H1 (cell line): Measurements from ENCODE around the gene MPC1. TPM values are rescaled to one million over a fixed set of nuclear protein-coding genes. Genes with fewer than 3 reads are reported as not detected.

ENCODE experiments used
- MAFK ChIP-seq: IDR thresholded peaks from 2 replicates; pipeline ENCODE4 v1.6.1; 2012; ENCODE audit warnings: low read depth, mild to moderate bottlenecking, improper control_type of control experiment, low read length
- POU5F1 ChIP-seq: IDR thresholded peaks from 2 replicates; pipeline ENCODE4 v1.6.1; 2011; ENCODE audit warnings: low read depth, mild to moderate bottlenecking, low read length, moderate library complexity
- polyA plus RNA-seq, 7 experiments: library from polyadenylated mRNA; depleted of rRNA in 3 of 7; stranded (reverse) in 5 of 7; unstranded in 2 of 7; fragments of >200 nt in 5 of 7; fragments of 200-250 nt in 2 of 7; gene quantifications; 1 replicate in 5 of 7; 2 replicates in 1 of 7; 4 replicates in 1 of 7; pipeline versions ENCODE4 v1.2.1 to v1.2.3, GENCODE V29; 2011 to 2013; ENCODE audit warnings: missing spikeins in 2 of 7, mixed read lengths in 2 of 7
- total RNA-seq: library from RNA; stranded (reverse); fragmentation: NEBNext Ultra II Directional; extraction: Animal tissue kit (Norgen Biotek cat#: 25700); gene quantifications from 2 replicates; pipeline ENCODE4 v1.2.1, GENCODE V29; 2021
- TF ChIP-seq, protein P1 (sequence below): fragments of 300-600 bp; sonication (generic); IDR thresholded peaks from 2 replicates; pipeline ENCODE4 v1.7.1; 2012; ENCODE audit warnings: low read length, moderate library complexity, mild to moderate bottlenecking, inconsistent platforms; ENCODE audit not compliant: insufficient replicate concordance

The MPC1 gene
- total and polyA plus RNA-seq, 2 of the 8 experiments (the other 6 are each of a cell fraction or from before 2014, with no cell fraction given), result 10.2 to 12.6 TPM

DNA sequence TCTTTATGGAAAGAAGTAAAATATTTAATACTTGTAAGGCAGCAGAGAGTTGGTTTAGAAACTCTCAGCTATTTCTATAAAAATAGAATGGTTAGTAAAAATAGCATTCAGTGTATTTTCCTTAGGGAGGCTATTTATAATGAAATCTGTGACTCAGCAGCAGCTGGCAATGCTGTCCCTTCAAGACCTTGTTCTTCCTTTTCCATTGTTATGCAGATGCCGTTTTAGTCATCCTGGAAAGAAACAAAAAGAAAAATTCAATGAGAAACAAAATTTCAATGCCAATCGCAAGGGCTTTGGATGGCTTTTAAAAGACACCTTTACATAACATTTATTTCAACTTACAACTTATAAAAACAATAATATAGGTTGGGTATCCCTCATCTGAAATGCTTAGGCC is 17.5 kb downstream of the MPC1 start (continued):
- TF ChIP-seq, protein P1, sequence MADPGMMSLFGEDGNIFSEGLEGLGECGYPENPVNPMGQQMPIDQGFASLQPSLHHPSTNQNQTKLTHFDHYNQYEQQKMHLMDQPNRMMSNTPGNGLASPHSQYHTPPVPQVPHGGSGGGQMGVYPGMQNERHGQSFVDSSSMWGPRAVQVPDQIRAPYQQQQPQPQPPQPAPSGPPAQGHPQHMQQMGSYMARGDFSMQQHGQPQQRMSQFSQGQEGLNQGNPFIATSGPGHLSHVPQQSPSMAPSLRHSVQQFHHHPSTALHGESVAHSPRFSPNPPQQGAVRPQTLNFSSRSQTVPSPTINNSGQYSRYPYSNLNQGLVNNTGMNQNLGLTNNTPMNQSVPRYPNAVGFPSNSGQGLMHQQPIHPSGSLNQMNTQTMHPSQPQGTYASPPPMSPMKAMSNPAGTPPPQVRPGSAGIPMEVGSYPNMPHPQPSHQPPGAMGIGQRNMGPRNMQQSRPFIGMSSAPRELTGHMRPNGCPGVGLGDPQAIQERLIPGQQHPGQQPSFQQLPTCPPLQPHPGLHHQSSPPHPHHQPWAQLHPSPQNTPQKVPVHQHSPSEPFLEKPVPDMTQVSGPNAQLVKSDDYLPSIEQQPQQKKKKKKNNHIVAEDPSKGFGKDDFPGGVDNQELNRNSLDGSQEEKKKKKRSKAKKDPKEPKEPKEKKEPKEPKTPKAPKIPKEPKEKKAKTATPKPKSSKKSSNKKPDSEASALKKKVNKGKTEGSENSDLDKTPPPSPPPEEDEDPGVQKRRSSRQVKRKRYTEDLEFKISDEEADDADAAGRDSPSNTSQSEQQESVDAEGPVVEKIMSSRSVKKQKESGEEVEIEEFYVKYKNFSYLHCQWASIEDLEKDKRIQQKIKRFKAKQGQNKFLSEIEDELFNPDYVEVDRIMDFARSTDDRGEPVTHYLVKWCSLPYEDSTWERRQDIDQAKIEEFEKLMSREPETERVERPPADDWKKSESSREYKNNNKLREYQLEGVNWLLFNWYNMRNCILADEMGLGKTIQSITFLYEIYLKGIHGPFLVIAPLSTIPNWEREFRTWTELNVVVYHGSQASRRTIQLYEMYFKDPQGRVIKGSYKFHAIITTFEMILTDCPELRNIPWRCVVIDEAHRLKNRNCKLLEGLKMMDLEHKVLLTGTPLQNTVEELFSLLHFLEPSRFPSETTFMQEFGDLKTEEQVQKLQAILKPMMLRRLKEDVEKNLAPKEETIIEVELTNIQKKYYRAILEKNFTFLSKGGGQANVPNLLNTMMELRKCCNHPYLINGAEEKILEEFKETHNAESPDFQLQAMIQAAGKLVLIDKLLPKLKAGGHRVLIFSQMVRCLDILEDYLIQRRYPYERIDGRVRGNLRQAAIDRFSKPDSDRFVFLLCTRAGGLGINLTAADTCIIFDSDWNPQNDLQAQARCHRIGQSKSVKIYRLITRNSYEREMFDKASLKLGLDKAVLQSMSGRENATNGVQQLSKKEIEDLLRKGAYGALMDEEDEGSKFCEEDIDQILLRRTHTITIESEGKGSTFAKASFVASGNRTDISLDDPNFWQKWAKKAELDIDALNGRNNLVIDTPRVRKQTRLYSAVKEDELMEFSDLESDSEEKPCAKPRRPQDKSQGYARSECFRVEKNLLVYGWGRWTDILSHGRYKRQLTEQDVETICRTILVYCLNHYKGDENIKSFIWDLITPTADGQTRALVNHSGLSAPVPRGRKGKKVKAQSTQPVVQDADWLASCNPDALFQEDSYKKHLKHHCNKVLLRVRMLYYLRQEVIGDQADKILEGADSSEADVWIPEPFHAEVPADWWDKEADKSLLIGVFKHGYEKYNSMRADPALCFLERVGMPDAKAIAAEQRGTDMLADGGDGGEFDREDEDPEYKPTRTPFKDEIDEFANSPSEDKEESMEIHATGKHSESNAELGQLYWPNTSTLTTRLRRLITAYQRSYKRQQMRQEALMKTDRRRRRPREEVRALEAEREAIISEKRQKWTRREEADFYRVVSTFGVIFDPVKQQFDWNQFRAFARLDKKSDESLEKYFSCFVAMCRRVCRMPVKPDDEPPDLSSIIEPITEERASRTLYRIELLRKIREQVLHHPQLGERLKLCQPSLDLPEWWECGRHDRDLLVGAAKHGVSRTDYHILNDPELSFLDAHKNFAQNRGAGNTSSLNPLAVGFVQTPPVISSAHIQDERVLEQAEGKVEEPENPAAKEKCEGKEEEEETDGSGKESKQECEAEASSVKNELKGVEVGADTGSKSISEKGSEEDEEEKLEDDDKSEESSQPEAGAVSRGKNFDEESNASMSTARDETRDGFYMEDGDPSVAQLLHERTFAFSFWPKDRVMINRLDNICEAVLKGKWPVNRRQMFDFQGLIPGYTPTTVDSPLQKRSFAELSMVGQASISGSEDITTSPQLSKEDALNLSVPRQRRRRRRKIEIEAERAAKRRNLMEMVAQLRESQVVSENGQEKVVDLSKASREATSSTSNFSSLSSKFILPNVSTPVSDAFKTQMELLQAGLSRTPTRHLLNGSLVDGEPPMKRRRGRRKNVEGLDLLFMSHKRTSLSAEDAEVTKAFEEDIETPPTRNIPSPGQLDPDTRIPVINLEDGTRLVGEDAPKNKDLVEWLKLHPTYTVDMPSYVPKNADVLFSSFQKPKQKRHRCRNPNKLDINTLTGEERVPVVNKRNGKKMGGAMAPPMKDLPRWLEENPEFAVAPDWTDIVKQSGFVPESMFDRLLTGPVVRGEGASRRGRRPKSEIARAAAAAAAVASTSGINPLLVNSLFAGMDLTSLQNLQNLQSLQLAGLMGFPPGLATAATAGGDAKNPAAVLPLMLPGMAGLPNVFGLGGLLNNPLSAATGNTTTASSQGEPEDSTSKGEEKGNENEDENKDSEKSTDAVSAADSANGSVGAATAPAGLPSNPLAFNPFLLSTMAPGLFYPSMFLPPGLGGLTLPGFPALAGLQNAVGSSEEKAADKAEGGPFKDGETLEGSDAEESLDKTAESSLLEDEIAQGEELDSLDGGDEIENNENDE, result peak; percentile 88
- TF ChIP-seq POU5F1 (peak; percentile 99), MAFK (peak; percentile 83)
